HepG2 (cell line): ENCODE measurements around the gene KIF15. TPM values are rescaled to one million over a fixed set of nuclear protein-coding genes. Genes with fewer than 3 reads are reported as not detected.

ENCODE experiments used
- CC2D1A ChIP-seq: sonication (generic); formaldehyde crosslinking; IDR thresholded peaks from 2 replicates; pipeline ENCODE4 v1.8.1; 2023; ENCODE audit warnings: mild to moderate bottlenecking, missing genetic modification reagents
- DR1 ChIP-seq: sonication (generic); formaldehyde crosslinking; IDR thresholded peaks from 2 replicates; pipeline ENCODE4 v1.8.0; 2021; ENCODE audit warnings: mild to moderate bottlenecking, missing genetic modification reagents, inconsistent platforms
- ETV6 ChIP-seq: sonication (generic); formaldehyde crosslinking; conservative IDR thresholded peaks from 2 replicates; pipeline ENCODE4 v1.4.0; 2020; ENCODE audit warnings: missing genetic modification reagents
- FIP1L1 ChIP-seq: fragments of 200-400 bp; formaldehyde crosslinking; IDR thresholded peaks from 2 replicates; pipeline ENCODE4 v1.6.1; 2018; ENCODE audit warnings: low read depth, mild to moderate bottlenecking, low read length, moderate library complexity, borderline replicate concordance; ENCODE audit not compliant: insufficient read depth
- FOXJ3 ChIP-seq: sonication (generic); formaldehyde crosslinking; IDR thresholded peaks from 2 replicates; pipeline ENCODE4 v1.4.0; 2020; ENCODE audit warnings: missing genetic modification reagents, mild to moderate bottlenecking, borderline replicate concordance
- GABPA ChIP-seq, 2 experiments: IDR thresholded peaks; 2 replicates each; pipeline ENCODE4 v1.6.1; 2011 to 2016; ENCODE audit warnings: low read depth in 2 of 2, low read length in 1 of 2, missing biosample characterization in 1 of 2, missing genetic modification characterization in 1 of 2
- RXRA ChIP-seq: sonication (generic); formaldehyde crosslinking; IDR thresholded peaks from 2 replicates; pipeline ENCODE4 v1.5.1; 2020; ENCODE audit warnings: missing genetic modification reagents
- ZNF143 ChIP-seq: sonication (generic); formaldehyde crosslinking; IDR thresholded peaks from 2 replicates; pipeline ENCODE4 v1.4.0; 2020; ENCODE audit warnings: missing genetic modification reagents
- ZNF256 ChIP-seq: sonication (generic); formaldehyde crosslinking; conservative IDR thresholded peaks from 2 replicates; pipeline ENCODE4 v1.4.0; 2020; ENCODE audit warnings: missing genetic modification reagents
- ZNF317 ChIP-seq: sonication (generic); formaldehyde crosslinking; IDR thresholded peaks from 2 replicates; pipeline ENCODE4 v1.5.0; 2020; ENCODE audit warnings: mild to moderate bottlenecking, missing genetic modification reagents
- ZNF883 ChIP-seq: sonication (generic); formaldehyde crosslinking; IDR thresholded peaks from 2 replicates; pipeline ENCODE4 v1.5.1; 2020; ENCODE audit warnings: mild to moderate bottlenecking, missing genetic modification reagents; ENCODE audit errors: not compliant biosample characterization
- ZSCAN21 ChIP-seq: sonication (generic); formaldehyde crosslinking; IDR thresholded peaks from 2 replicates; pipeline ENCODE4 v1.8.0; 2022; ENCODE audit warnings: mild to moderate bottlenecking, missing genetic modification reagents, moderate library complexity, borderline replicate concordance
- polyA plus RNA-seq, 8 experiments: library from polyadenylated mRNA; depleted of rRNA in 3 of 8; stranded (reverse) in 7 of 8; unstranded in 1 of 8; fragments of >200 nt; fragmentation: Illumina TruSeq in 4 of 8; extraction: Trizol in 4 of 8; gene quantifications; 2 replicates each; pipeline versions ENCODE4 v1.2.1 to v1.2.3, GENCODE V29; 2011 to 2016; ENCODE audit warnings: low read depth in 4 of 8, missing spikeins in 1 of 8, mixed read lengths in 1 of 8; ENCODE audit not compliant: insufficient read depth in 1 of 8
- total RNA-seq, 5 experiments: library from RNA; depleted of rRNA; stranded (reverse); fragments of >200 nt; fragmentation: Illumina TruSeq; extraction: Trizol; gene quantifications; 2 replicates each; pipeline ENCODE4 v1.2.3, GENCODE V29; 2016; ENCODE audit warnings: low read depth in 1 of 5
- TF ChIP-seq, protein P1 (sequence below): sonication (generic); formaldehyde crosslinking; conservative IDR thresholded peaks from 2 replicates; pipeline ENCODE4 v1.4.0; 2020; ENCODE audit warnings: missing genetic modification reagents
- TF ChIP-seq, protein P2 (sequence below), 2 experiments: fragments of 450-650 bp in 1 of 2; sonication (generic) in 1 of 2; formaldehyde crosslinking; IDR thresholded peaks; 2 replicates each; pipeline versions ENCODE4 v1.5.0 to v1.8.0; 2020 to 2022; ENCODE audit warnings: mild to moderate bottlenecking in 1 of 2, missing genetic modification reagents in 1 of 2
- TF ChIP-seq, protein P3 (sequence below): sonication (generic); formaldehyde crosslinking; IDR thresholded peaks from 2 replicates; pipeline ENCODE4 v1.8.0; 2022; ENCODE audit warnings: missing genetic modification reagents, low read depth, mild to moderate bottlenecking, borderline replicate concordance
- TF ChIP-seq, protein P4 (sequence below): sonication (generic); formaldehyde crosslinking; IDR thresholded peaks from 2 replicates; pipeline ENCODE4 v1.8.1; 2022; ENCODE audit warnings: mild to moderate bottlenecking, missing genetic modification reagents
- TF ChIP-seq, protein P5 (sequence below): IDR thresholded peaks from 2 replicates; pipeline ENCODE4 v1.6.1; 2016; ENCODE audit warnings: low read depth, missing genetic modification reagents, missing compliant biosample characterization

Gene KIF15
- total and polyA plus RNA-seq, 2 of the 13 experiments (the other 11 are each of a cell fraction or from before 2014, with no cell fraction given): 4.8 to 33.8 TPM

DNA sequence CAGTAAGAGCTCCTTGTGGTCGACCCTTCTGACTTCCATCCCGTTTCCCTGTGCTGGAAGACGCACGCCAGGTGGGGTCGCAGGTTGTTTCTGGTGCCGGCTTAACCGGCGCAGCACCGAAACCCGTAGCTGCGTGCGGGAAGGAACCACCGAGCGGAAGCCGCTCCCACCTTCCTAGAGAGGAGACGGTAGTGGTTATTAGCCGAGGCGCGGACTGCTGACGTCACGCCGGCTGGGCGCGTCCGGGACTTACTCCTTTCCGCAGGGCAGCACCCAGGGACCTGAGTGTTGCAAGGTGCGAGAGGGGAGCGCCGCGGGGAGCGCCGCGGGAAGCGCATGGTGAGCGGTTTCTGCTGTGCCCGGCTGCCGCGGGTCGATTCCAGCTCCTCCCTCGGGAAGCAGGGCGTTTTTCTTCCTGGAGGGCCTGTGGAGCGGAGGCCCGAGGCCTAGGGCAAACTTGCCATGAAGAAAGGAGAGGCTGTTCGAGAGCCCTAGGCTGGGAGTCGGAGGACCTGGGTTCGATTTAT, 32.1 kb upstream of the KIF15 start, which contains the start of gene ZNF501 (continued):
- TF ChIP-seq, protein P1, sequence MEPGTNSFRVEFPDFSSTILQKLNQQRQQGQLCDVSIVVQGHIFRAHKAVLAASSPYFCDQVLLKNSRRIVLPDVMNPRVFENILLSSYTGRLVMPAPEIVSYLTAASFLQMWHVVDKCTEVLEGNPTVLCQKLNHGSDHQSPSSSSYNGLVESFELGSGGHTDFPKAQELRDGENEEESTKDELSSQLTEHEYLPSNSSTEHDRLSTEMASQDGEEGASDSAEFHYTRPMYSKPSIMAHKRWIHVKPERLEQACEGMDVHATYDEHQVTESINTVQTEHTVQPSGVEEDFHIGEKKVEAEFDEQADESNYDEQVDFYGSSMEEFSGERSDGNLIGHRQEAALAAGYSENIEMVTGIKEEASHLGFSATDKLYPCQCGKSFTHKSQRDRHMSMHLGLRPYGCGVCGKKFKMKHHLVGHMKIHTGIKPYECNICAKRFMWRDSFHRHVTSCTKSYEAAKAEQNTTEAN (CRISPR knock-in tag): peak; percentile 73; the same call in 1 of the 2 replicates
- no peak for TF ChIP-seq CC2D1A (CRISPR knock-in tag)
- TF ChIP-seq, protein P2, sequence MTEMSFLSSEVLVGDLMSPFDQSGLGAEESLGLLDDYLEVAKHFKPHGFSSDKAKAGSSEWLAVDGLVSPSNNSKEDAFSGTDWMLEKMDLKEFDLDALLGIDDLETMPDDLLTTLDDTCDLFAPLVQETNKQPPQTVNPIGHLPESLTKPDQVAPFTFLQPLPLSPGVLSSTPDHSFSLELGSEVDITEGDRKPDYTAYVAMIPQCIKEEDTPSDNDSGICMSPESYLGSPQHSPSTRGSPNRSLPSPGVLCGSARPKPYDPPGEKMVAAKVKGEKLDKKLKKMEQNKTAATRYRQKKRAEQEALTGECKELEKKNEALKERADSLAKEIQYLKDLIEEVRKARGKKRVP (CRISPR knock-in tag; IDR thresholded peaks at IDR 0.05): 0 out of 4 replicates have a peak, but pooled peaks of 1 of the 2 experiments have one; percentile 57
- peak; percentile 85 for TF ChIP-seq DR1 (CRISPR knock-in tag)
- no peak for TF ChIP-seq ZNF256 (CRISPR knock-in tag)
- TF ChIP-seq ZSCAN21 (CRISPR knock-in tag): peak; percentile 80; the same call in 1 of the 2 replicates
- TF ChIP-seq ZNF143 (CRISPR knock-in tag): peak; percentile 65; the same call in 1 of the 2 replicates
- TF ChIP-seq, protein P3, sequence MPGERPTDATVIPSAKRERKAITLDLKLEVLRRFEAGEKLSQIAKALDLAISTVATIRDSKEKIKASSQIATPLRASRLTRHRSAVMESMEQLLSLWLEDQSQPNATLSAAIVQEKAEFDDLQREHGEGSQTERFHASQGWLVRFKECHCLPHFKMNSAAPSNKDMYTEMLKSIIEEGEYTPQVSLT: no peak
- TF ChIP-seq, protein P4, sequence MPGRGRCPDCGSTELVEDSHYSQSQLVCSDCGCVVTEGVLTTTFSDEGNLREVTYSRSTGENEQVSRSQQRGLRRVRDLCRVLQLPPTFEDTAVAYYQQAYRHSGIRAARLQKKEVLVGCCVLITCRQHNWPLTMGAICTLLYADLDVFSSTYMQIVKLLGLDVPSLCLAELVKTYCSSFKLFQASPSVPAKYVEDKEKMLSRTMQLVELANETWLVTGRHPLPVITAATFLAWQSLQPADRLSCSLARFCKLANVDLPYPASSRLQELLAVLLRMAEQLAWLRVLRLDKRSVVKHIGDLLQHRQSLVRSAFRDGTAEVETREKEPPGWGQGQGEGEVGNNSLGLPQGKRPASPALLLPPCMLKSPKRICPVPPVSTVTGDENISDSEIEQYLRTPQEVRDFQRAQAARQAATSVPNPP: peak; percentile 88
- TF ChIP-seq FIP1L1: no peak
- peak; percentile 66 for TF ChIP-seq GABPA (IDR thresholded peaks at IDR 0.05; ENCODE audit: low read depth, low read length)
- TF ChIP-seq GABPA (CRISPR knock-in tag; IDR thresholded peaks at IDR 0.05; ENCODE audit: low read depth): peak; percentile 92
- TF ChIP-seq FOXJ3: peak; percentile 40; the same call in 1 of the 2 replicates
- peak; percentile 40 for TF ChIP-seq ZNF883 (CRISPR knock-in tag)
- peak; percentile 77; the same call in 1 of the 2 replicates for TF ChIP-seq RXRA (CRISPR knock-in tag)
- TF ChIP-seq, protein P5, sequence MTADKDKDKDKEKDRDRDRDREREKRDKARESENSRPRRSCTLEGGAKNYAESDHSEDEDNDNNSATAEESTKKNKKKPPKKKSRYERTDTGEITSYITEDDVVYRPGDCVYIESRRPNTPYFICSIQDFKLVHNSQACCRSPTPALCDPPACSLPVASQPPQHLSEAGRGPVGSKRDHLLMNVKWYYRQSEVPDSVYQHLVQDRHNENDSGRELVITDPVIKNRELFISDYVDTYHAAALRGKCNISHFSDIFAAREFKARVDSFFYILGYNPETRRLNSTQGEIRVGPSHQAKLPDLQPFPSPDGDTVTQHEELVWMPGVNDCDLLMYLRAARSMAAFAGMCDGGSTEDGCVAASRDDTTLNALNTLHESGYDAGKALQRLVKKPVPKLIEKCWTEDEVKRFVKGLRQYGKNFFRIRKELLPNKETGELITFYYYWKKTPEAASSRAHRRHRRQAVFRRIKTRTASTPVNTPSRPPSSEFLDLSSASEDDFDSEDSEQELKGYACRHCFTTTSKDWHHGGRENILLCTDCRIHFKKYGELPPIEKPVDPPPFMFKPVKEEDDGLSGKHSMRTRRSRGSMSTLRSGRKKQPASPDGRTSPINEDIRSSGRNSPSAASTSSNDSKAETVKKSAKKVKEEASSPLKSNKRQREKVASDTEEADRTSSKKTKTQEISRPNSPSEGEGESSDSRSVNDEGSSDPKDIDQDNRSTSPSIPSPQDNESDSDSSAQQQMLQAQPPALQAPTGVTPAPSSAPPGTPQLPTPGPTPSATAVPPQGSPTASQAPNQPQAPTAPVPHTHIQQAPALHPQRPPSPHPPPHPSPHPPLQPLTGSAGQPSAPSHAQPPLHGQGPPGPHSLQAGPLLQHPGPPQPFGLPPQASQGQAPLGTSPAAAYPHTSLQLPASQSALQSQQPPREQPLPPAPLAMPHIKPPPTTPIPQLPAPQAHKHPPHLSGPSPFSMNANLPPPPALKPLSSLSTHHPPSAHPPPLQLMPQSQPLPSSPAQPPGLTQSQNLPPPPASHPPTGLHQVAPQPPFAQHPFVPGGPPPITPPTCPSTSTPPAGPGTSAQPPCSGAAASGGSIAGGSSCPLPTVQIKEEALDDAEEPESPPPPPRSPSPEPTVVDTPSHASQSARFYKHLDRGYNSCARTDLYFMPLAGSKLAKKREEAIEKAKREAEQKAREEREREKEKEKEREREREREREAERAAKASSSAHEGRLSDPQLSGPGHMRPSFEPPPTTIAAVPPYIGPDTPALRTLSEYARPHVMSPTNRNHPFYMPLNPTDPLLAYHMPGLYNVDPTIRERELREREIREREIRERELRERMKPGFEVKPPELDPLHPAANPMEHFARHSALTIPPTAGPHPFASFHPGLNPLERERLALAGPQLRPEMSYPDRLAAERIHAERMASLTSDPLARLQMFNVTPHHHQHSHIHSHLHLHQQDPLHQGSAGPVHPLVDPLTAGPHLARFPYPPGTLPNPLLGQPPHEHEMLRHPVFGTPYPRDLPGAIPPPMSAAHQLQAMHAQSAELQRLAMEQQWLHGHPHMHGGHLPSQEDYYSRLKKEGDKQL: no peak; the same call in 1 of the 2 replicates
- 0 out of 2 replicates have a peak, but pooled peaks have one; percentile 53 for TF ChIP-seq ZNF317 (CRISPR knock-in tag)
- TF ChIP-seq ETV6 (CRISPR knock-in tag): peak; percentile 71; the same call in 1 of the 2 replicates
